Endodermal cell (in vitro differentiated cells): ENCODE measurements around the gene ICAM3. TPM values are rescaled to one million over a fixed set of nuclear protein-coding genes. Genes with fewer than 3 reads are reported as not detected.
A peak's percentile ranks its signal among the peaks of the same experiment; 100 is the strongest.

Experiments used
- DNase-seq: peaks from one replicate; pipeline ENCODE4 v3.0.0-alpha.2; 2017
- H3K27ac ChIP-seq: 2 replicates; pipeline ENCODE4 v1.5.1; 2013; ENCODE audit warnings: mild to moderate bottlenecking, low read depth, low read length, moderate library complexity
- H3K27me3 ChIP-seq: 2 replicates; pipeline ENCODE4 v1.6.1; 2013; ENCODE audit warnings: mild to moderate bottlenecking, low read length, moderate library complexity; ENCODE audit not compliant: insufficient read depth, control insufficient read depth, poor library complexity, severe bottlenecking
- H3K36me3 ChIP-seq: 2 replicates; pipeline ENCODE4 v1.7.0; 2013; ENCODE audit warnings: mild to moderate bottlenecking, low read length, moderate library complexity; ENCODE audit not compliant: control insufficient read depth, insufficient read depth
- H3K4me1 ChIP-seq: one replicate; pipeline ENCODE4 v1.7.0; 2013; ENCODE audit warnings: low read length; ENCODE audit not compliant: control insufficient read depth, insufficient read depth
- H3K4me3 ChIP-seq: 2 replicates; pipeline ENCODE4 v1.5.1; 2013; ENCODE audit warnings: mild to moderate bottlenecking, low read length, moderate library complexity
- H3K9ac ChIP-seq: 2 replicates; pipeline ENCODE4 v1.6.1; 2013; ENCODE audit warnings: mild to moderate bottlenecking, low read length, moderate library complexity; ENCODE audit not compliant: poor library complexity, severe bottlenecking; ENCODE audit errors: extremely low read depth
- H3K9me3 ChIP-seq: 2 replicates; pipeline ENCODE4 v1.6.1; 2013; ENCODE audit warnings: mild to moderate bottlenecking, low read length, moderate library complexity; ENCODE audit not compliant: control insufficient read depth
- H3K27ac Mint-ChIP-seq: 2 replicates; pipeline ENCODE4 v1.8.0; 2020; ENCODE audit warnings: mixed read lengths
- H3K27me3 Mint-ChIP-seq: 2 replicates; pipeline ENCODE4 v1.8.0; 2021; ENCODE audit warnings: mild to moderate bottlenecking, mixed read lengths; ENCODE audit not compliant: insufficient read depth
- H3K36me3 Mint-ChIP-seq: 2 replicates; pipeline ENCODE4 v1.8.0; 2020; ENCODE audit warnings: low read depth, mixed read lengths
- H3K4me1 Mint-ChIP-seq: 2 replicates; pipeline ENCODE4 v1.8.0; 2020; ENCODE audit warnings: mixed read lengths
- H3K4me3 Mint-ChIP-seq: 2 replicates; pipeline ENCODE4 v1.8.0; 2020; ENCODE audit warnings: mild to moderate bottlenecking, moderate library complexity, mixed read lengths
- H3K9me3 Mint-ChIP-seq: 2 replicates; pipeline ENCODE4 v1.8.0; 2020; ENCODE audit warnings: mild to moderate bottlenecking, mixed read lengths
- WGBS, 2 experiments: methylation state at CpG; one replicate each; pipeline versions ENCODE4 v1.1.5 to v1.1.7; 2013; ENCODE audit warnings: missing lambda C conversion rate in 2 of 2, mixed read lengths in 1 of 2; ENCODE audit not compliant: insufficient coverage in 1 of 2, insufficient read length in 1 of 2; 5-methylcytosine and 5-hydroxymethylcytosine counted together
- total RNA-seq, 2 donors: library from RNA; stranded (reverse); fragmentation: NEBNext Ultra II Directional in 1 of 2; extraction: Animal tissue kit (Norgen Biotek cat#: 25700) in 1 of 2; gene quantifications; 2 replicates in 1 of 2; 3 replicates in 1 of 2; pipeline ENCODE4 v1.2.1, GENCODE V29; 2021
- TF ChIP-seq, protein P1 (sequence below): fragments of 200-600 bp; sonication (generic); conservative IDR thresholded peaks from 2 replicates; pipeline ENCODE4 v1.5.0; 2021; ENCODE audit warnings: antibody characterized with exemption, mild to moderate bottlenecking

The ICAM3 gene
- total RNA-seq, 2 donors from 2014 or later: 2.7 to 13.7 TPM

DNA sequence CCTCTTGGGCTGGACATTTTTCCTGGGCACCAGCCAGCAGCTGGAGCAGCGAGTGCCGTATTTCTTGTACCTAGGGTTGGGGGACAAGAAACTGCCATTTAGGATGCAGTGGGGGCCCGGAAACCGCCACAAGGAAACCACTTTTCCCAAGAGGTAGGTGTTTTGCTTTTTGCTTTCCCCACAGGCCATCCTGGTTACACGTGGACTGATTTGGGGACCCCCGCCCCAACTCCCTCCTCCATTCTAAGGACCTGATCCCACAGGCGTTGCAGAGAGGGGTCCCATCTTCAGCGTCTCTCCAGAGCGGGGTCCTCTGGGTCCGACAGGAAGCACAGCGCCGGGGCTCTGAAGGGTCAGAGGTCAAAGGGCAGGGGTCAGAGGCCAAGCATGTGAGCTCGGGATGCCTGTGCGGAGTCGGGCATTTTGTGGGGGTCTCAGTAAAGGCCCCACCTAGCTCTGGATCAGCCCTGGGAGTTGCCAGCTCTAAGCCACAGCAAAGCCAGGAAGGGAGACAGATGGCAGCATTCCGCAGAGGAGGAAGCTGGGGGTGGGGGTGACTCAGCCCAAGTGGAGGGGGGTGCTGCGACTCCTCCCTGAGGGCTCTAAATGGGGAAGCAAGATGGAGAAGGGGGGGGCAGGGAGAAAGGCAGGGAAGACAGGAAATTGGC lies 34.2 kb downstream of the ICAM3 start:
- DNase-seq: no peak
- Mint-ChIP-seq H3K27me3 (peaks cover 13% of the 10 kb centered on the region), H3K4me3 (no peak overlapping the region), H3K36me3 (peaks cover 15% of the 10 kb centered on the region), H3K9me3 (no peaks in the 10 kb centered on the region), H3K4me1 (no peaks in the 10 kb centered on the region), H3K27ac (no peak overlapping the region)
- TF ChIP-seq, protein P1, sequence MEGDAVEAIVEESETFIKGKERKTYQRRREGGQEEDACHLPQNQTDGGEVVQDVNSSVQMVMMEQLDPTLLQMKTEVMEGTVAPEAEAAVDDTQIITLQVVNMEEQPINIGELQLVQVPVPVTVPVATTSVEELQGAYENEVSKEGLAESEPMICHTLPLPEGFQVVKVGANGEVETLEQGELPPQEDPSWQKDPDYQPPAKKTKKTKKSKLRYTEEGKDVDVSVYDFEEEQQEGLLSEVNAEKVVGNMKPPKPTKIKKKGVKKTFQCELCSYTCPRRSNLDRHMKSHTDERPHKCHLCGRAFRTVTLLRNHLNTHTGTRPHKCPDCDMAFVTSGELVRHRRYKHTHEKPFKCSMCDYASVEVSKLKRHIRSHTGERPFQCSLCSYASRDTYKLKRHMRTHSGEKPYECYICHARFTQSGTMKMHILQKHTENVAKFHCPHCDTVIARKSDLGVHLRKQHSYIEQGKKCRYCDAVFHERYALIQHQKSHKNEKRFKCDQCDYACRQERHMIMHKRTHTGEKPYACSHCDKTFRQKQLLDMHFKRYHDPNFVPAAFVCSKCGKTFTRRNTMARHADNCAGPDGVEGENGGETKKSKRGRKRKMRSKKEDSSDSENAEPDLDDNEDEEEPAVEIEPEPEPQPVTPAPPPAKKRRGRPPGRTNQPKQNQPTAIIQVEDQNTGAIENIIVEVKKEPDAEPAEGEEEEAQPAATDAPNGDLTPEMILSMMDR: no peak
- Histone ChIP-seq H3K27ac (no peak overlapping the region), H3K36me3 (no peaks in the 10 kb centered on the region), H3K4me1 (no peaks in the 10 kb centered on the region), H3K27me3 (no peaks in the 10 kb centered on the region), H3K4me3 (no peak overlapping the region), H3K9ac (no peak overlapping the region), H3K9me3 (no peaks in the 10 kb centered on the region)
- WGBS, 2 experiments: 94 to 100% methylated on average over 9 to 17 of the region's 17 CpGs

DNA sequence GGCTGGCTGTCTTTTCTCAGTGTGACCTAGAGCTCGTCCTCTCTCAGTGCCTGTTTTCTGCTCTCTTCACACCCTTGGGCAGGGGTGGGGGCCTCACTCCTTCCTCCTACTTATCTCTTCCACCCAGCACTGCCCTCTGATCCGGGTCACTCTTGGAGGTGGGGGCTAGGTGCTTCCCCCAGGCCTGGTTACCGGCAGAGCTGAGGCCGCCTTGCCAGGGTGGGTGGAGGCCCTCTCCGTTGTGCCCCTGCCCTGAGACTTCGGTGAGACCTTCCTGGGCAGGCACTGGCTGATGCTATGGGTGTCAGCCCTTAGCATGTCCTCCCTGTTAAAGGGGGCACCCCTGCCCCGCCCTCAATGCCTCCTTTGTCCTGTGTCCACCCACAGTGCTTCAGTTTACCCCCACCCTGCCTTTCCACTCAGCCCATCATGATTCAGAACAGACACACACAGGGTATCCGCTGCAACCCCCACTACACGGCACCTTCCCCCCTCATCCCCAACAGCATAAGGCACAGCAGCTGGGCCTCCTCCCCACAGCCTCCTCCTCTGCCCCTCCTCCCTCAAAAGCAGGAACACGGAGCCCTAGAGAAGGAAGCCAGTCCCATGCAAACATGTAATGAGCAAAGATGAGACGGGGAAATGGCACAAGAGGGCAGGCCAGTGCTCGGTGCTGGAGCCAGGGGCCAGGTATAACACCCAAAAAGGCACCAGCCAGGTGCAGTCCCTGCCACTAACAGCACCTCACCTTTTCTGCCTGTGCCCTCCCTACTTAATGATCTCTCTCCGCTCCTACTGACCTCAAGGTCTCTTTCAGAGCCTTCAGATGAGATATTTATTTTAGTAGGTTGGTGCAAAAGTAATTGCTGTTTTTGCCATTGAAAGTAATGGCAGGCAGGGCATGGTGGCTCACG lies 39.6 kb downstream of the ICAM3 start:
- H3K9me3 ChIP-seq: no peaks in the 10 kb centered on the region
- TF ChIP-seq, protein P1: no peak
- Mint-ChIP-seq H3K4me1 (peaks cover 4% of the 10 kb centered on the region), H3K36me3 (peaks cover 6% of the 10 kb centered on the region), H3K27ac (no peak overlapping the region), H3K27me3 (peaks cover 62% of the 10 kb centered on the region), H3K9me3 (peaks cover 7% of the 10 kb centered on the region), H3K4me3 (no peak overlapping the region)
- H3K4me3 ChIP-seq: no peak overlapping the region
- 64 to 79% methylated on average over 5 to 14 of the region's 14 CpGs for WGBS, 2 experiments
- H3K36me3 ChIP-seq: no peaks in the 10 kb centered on the region
- no peak overlapping the region for H3K9ac ChIP-seq
- no peak for DNase-seq
- peaks cover 42% of the 10 kb centered on the region for H3K27me3 ChIP-seq
- H3K4me1 ChIP-seq: no peaks in the 10 kb centered on the region
- no peak overlapping the region for H3K27ac ChIP-seq

DNA sequence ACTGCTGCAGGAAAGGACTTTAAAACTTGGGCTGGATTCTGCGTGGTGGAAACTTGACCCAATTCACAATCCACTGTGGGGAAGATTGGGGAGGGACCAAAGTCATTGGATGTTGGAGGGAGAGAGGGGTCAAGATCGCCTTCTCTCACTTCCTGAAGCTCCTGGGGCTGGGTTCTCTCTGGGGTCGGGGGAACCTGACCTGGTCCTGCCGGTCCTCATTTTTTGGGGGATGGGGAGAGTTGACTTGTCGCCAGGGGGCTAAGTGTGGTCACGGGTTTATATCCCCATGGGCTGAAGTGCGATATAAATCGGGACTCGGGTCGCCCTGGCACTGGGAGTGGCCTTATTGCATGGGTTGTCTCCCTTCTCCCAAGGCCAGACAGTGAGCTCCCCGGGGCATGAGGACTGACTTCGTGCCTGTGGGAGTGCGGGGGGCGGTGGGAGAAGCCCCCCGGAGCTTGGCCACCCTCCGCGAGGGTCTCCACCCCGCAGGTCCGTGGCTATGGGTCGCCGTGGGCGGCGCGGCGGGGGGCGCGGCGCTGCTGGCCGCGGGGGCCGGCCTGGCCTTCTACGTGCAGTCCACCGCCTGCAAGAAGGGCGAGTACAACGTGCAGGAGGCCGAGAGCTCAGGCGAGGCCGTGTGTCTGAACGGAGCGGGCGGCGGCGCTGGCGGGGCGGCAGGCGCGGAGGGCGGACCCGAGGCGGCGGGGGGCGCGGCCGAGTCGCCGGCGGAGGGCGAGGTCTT lies 43.4 kb downstream of the ICAM3 start:
- H3K27ac ChIP-seq: no peak overlapping the region
- WGBS, 2 experiments: 0 to 2% methylated on average over 5 to 58 of the region's 58 CpGs
- Mint-ChIP-seq H3K36me3 (no peaks in the 10 kb centered on the region), H3K4me1 (peaks cover 8% of the 10 kb centered on the region), H3K4me3 (peak overlapping the region; percentile 37), H3K27me3 (peaks cover 87% of the 10 kb centered on the region), H3K27ac (no peak overlapping the region), H3K9me3 (peaks cover 9% of the 10 kb centered on the region)
- H3K4me1 ChIP-seq: peaks cover 3% of the 10 kb centered on the region
- no peaks in the 10 kb centered on the region for H3K36me3 ChIP-seq
- peaks cover 80% of the 10 kb centered on the region for H3K27me3 ChIP-seq
- TF ChIP-seq, protein P1: no peak
- H3K9me3 ChIP-seq: no peaks in the 10 kb centered on the region
- H3K9ac ChIP-seq: no peak overlapping the region
- peak; percentile 80 for DNase-seq
- H3K4me3 ChIP-seq: peak overlapping the region; percentile 65
